Hematopoietic multipotent progenitor cell treated with erythropoietin and hydrocortisone succinate and interleukin-3 and kit ligand, for 15 days (in vitro differentiated cells): ENCODE results near the gene ZNF630.
"Not testable (repeated sequence)": the region's sequence is repeated elsewhere in the genome, so short reads cannot be mapped to it uniquely, and the experiment has no call there.

Experiments used
- DNase-seq: peaks from one replicate; pipeline ENCODE4 v3.0.0-alpha.2; 2015; ENCODE audit warnings: low spot score

Gene ZNF630

GRCh38 chrX:48071064-48071985 is at the start of gene ZNF630:
Gene ZNF630 (minus strand): TSS chrX:48071640. CDS start chrX:48066886, 4,754 bp downstream.
- no peak for DNase-seq

- DNase-seq: no peak
These were observed 36.3 kb upstream of the ZNF630 start for GRCh38 chrX:48107717-48108116.

DNA sequence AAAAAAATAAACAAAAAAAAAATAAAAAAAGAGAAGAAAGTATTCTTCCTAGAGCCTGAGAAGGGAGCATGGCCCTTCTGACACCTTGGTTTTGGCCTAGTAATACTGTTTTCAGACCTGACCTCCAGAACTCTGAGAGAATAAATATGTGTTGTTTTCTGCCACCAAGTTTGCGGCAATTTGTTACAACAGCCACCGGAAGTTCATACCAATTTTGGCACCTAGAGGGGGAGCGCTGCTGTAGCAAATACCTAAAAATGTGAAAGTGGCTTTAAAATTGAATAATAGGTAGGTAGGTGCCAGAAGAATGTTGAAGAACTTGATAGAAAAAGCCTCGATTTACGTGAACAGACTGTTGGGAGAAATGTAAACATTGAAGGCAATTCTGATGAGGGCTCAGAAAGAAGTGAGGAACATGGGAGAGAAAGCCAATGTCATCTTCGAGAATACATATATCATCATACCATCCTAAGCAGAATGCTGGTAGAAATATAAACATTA is 31.5 kb upstream of the ZNF630 start:
- DNase-seq: no peak

DNA sequence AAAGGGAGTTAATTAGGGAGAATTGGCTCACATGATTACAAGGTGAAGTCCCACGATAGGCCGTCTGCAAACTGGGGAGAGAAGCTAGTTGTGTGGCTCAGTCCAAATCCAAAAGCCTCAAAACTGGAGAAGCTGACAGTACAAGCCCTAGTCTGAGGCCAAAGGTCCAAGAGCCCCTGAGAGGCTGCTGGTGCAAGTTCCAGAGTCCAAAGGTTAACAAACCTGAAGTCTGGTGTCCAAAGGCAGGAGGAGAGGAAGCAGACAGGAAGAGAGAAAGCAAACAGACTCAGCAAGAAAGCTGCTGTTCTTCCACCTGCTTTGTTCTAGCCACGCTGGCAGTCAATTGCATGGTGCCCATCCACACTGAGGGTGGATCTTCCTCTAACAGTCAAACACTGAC is 30.0 kb upstream of the ZNF630 start:
- no peak for DNase-seq

DNA sequence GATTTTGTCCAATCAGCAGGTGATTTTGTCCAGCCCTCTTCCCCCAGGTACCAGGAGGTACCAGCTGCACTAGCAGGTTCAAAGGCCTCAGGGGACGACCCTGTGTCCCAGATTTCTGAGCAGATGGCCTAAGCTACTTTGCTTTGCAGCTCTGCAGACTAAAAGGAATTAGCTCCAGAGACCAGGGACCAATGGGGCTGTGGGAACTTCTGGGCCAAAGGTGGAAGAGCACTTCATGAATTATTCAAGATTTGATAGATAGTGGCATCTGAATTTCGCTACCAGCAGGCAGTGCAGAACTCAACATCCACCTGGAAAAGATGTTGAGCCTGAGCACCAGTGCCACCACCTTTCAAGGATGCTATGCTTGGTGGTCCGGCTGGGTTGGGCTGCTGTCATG is 21.1 kb upstream of the ZNF630 start:
- not testable (repeated sequence) for DNase-seq

DNA sequence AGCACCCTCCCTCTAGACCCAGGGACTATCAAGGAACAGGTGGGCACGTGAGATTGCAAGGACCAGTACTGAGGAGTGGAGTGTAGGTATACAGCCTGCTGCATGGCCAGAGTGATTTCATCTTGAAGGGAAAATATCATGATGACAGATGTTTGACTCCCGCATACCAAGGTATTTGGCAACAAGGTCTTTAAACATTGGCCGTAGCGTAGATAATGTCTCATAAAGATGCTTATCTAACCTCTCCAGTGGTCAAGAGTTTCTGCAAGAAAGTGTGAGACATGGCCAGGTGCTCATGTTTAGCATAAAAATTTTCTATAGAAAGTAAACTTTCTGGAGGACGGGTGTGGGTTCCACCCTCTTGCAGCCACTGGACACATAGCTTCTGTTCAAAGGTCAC is 18.7 kb upstream of the ZNF630 start:
- DNase-seq: no peak

DNA sequence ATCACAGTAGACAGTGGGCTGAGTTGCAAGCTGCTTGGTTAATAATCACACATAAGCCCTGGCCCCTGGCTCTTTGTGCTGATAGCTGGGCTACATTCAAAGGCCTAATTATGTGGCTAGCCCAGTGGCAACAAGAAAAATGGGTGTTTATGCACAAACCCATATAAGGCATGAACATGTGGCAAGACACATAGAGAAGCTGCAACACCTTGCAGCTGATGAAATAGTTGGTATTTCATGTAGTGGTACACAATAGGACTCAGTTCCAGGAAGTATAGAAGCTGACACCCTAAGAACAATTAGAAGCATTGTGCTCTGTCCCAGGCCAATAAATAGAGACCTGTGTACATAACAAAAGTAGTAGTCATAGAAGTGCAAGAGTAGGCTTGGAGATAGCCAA is 14.6 kb upstream of the ZNF630 start:
- no peak for DNase-seq

GRCh38 chrX:48083706-48084105 is 12.3 kb upstream of the ZNF630 start:
- no peak for DNase-seq

DNA sequence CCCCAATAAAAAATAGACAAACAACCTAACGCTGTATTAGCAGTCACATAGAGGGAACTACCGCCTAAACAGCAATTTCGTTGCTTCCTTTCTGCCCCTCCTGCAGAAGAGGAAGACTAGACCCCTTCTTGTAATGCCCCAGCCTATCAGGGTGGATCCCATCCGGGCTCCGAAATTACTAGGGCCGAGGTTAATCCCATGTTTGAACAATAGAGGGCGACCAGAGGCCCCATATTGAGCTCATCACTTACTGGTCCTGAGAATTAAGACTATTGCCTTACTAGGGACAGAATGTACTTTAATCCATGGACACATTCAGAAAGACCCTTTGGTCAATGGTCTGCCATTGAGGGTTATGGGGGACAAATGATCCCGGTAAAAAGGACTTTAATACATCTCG is 11.8 kb upstream of the ZNF630 start:
- DNase-seq: peak; percentile 6

GRCh38 chrX:48076343-48076742 is 4.9 kb upstream of the ZNF630 start:
- DNase-seq: no peak

- no peak for DNase-seq
These were observed 656 bp upstream of the ZNF630 start for GRCh38 chrX:48071986-48072605.

DNA sequence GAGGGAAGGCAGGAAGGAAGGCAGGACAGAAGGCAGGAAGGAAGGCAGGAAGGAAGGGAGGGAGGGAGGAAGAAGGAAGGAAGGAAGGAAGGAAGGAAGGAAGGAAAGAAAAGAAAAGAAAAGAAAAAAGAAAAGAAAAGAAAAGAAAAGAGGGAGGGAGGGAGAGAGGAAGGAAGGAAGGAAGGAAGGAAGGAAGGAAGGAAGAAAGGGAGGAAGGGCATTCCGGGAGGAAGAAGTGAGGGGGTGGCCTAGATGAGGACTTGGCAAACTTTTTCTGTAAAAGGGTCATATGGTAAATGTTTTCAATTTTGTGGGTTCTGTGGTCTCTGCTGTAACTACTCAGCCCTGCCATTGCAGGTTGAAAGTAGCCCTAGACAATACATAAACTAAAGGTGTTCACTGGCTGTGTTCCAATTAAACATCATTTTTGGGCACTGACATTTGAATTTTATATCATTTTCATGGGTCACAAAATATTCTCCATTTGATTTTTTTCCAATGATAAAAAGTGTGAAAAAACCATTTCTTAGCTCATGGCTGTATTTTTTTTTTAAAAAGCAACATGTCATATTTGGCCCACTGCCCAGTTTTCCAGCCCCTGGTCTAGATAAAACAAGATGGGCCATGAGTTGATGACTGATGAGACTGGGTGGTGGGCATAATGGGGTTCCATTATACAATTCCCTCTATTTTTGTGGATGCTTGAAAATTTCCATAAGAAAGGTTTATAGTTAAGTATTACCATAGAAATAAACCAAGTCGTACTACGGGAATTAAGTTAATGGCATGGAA is 3.1 kb downstream of the ZNF630 start:
- no peak for DNase-seq

- no peak for DNase-seq
These were observed 7.2 kb downstream of the ZNF630 start for GRCh38 chrX:48064261-48064660.

DNA sequence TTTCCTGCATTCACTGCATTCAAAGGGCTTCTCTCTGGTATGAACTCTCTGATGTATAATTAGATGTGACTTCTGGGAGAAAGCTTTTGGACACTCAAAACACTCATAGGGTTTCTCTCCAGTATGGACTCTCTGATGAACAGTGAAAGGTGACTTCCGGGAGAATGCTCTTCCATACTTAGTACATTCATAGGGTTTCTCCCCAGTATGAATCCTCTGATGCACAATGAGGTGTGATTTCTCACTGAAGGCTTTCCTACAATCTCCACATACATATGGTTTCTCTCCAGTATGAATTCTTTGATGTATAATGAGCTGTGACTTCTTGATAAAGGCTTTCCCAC is 12.2 kb downstream of the ZNF630 start:
- no peak for DNase-seq

- no peak for DNase-seq
These were observed 12.7 kb downstream of the ZNF630 start for GRCh38 chrX:48058621-48059295.

DNA sequence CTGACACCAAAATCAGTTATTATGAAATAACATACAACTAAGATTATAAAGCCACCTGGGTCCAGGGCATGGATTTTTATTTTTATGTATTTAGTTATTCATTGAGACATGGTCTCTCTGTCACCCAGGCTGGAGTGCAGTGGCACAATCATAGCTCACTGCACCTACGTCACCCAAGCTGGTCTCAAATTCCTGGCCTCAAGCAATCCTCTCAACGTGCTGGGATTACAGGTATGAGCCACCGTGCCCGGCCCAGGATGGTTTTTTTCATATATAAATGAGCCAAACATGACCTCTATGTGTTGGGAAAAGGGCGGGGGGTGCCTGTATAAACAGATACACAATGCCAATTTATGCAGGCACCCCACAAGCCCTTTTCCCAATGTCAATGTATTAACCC is 24.6 kb downstream of the ZNF630 start:
- DNase-seq: no peak

DNA sequence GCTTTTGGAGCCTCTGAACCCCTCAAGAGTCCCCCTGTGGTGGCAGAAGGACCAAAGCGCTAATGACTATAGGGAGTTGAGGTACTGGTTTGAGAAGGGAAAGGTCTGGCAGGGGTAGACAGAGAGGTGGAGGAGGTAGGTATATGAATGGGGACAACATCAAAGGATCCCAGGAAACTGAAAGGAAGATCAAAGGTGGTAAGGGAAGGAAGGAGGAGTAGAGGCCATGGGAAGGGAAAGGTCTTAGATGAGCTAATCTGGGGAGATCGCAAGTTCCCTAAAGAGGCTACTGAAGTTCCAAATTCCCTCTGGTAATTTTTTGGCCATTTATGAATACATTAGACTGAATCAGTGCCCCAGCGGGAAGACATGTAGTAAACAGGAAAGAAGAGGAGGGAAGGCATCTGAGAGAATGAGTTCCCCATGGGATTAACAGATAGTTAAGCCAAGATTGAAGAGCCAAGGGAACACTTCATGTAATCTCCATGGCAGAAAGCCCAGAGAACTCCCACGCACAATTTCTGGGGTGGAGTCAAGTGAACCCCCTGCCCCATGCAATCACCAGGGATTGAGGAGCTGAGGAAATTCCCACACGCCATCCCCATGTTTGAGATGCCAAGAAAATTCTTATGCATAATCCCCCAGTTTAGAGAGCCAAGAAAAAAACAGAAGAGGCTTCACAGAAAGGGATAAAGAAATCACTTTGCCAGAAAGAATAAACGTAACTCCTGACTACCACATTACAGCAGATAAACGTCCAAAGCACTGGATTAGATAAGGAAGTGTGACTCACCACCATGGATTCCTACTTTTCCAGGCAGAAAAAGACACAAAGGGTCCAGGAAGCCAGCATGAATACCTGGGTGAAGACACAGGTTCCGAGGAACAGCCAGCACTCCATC is 25.8 kb downstream of the ZNF630 start:
- no peak for DNase-seq

- no peak for DNase-seq
These were observed 28.4 kb downstream of the ZNF630 start for GRCh38 chrX:48043056-48043455.

DNA sequence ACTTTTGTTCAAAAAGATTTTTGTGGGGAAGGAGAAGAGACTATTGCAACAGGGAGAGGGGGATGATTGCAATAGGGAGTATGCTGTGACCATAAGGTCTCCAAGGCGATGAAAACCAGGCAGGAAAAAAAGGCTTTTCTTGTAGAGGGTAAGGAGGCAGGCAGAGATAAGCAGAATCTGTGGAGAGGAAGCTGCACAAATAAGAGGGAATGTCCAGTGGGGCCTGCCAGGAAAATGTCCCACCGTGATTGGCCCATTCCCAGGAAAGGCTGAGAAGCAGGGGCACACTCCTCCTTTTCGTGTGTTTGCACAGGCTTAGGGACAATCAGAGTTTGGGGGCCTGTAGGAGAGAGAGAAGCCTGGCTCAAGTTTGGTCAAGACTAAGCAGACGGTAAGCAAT is 35.5 kb downstream of the ZNF630 start:
- no peak for DNase-seq

DNA sequence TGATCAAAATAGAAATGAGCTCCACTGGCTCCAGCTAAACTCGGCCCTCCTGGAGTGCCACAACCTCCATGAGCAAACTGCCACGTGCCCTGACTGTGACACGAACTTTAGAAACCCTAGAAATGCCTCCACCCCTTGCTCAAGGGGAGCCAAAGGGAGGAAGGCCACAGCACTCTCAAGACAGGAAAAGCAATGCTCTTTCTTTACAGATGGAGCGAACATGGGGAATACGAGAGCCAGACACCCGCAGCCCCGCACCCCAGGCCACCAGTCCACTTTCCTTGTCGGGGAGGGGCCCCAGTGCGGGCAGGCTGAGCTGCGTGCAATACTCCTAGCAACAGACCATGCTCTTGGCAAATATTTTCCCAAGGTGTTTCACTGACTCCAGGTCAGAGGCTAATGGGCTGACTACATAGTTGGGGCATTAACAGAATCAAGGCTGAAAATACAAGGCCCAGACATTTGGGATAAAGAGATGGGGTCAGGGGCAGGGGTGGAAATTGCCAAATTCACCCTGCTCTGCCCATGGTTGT is 40.7 kb downstream of the ZNF630 start:
- not testable (repeated sequence) for DNase-seq

DNA sequence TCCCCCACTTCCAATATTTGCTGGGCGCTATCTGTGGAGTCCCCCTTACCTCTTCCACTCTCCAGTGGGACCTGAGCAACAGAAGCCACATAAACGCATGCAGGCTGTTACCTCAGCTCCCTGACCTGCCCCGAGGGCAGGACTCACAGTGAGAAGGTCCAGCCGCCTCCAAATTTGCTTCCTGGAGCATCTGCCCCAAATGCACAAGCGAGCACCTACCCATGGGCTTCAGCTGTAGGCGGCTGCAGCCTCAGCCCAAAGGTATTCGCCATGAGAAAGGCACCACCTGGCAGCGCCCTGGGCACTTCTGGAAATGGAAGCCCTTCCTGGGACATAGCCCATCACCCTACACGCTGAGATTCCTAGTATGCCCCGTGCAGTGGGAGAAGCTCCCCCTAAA is 41.2 kb downstream of the ZNF630 start:
- no peak for DNase-seq
